Measurements from ENCODE around the gene AXL.

DNA sequence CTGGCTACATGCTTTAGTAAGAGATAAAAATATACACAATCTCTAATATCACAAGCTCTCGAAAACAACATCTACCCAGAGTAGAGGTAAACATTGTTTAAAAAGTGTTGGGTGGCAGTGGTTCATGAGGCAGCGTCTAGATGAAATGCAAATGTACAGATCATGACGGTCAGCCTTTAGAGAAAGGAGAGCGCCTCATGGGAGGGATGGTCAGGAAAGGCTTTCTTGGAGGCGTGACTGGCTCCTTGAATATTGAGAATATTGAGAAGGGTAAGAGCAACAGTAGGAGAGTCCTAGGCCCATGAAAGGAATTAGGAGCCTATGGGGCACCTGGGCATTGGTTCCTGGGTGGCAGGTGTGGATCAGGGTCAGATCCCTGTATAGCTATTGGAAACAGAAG lies 55.8 kb downstream of the AXL start:
- TF ChIP-seq, protein P1, sequence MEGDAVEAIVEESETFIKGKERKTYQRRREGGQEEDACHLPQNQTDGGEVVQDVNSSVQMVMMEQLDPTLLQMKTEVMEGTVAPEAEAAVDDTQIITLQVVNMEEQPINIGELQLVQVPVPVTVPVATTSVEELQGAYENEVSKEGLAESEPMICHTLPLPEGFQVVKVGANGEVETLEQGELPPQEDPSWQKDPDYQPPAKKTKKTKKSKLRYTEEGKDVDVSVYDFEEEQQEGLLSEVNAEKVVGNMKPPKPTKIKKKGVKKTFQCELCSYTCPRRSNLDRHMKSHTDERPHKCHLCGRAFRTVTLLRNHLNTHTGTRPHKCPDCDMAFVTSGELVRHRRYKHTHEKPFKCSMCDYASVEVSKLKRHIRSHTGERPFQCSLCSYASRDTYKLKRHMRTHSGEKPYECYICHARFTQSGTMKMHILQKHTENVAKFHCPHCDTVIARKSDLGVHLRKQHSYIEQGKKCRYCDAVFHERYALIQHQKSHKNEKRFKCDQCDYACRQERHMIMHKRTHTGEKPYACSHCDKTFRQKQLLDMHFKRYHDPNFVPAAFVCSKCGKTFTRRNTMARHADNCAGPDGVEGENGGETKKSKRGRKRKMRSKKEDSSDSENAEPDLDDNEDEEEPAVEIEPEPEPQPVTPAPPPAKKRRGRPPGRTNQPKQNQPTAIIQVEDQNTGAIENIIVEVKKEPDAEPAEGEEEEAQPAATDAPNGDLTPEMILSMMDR (IDR thresholded peaks at IDR 0.05 in 8 of 11, conservative IDR thresholded peaks at IDR 0.05 in 3 of 11): no peak
- TF ChIP-seq POLR2AphosphoS5 (IDR thresholded peaks at IDR 0.05): no peak
- TF ChIP-seq POLR2A (IDR thresholded peaks at IDR 0.05): no peak
